Measurements from ENCODE around the gene SCN4B. TPM values are rescaled to one million over a fixed set of nuclear protein-coding genes. Genes with fewer than 3 reads are reported as not detected.

SCN4B gene
- total RNA-seq, 2 donors from 2014 or later = 0.09 to 3.3 TPM

GRCh38 chr11:118135796-118136165, 16.8 kb downstream of the SCN4B start:
- Mint-ChIP-seq H3K4me3 (no peak overlapping the region), H3K27ac (no peak overlapping the region), H3K9me3 (no peaks in the 10 kb centered on the region), H3K4me1 (no peaks in the 10 kb centered on the region), H3K36me3 (ENCODE audit: low read depth) (no peaks in the 10 kb centered on the region), H3K27me3 (peaks cover 38% of the 10 kb centered on the region)
- no peak for ATAC-seq (replicated peaks)

GRCh38 chr11:118135051-118135795, 17.4 kb downstream of the SCN4B start:
- Mint-ChIP-seq H3K27me3 (peaks cover 33% of the 10 kb centered on the region), H3K27ac (no peak overlapping the region), H3K36me3 (ENCODE audit: low read depth) (no peaks in the 10 kb centered on the region), H3K4me1 (no peaks in the 10 kb centered on the region), H3K9me3 (no peaks in the 10 kb centered on the region), H3K4me3 (no peak overlapping the region)
- ATAC-seq (replicated peaks) = no peak

DNA sequence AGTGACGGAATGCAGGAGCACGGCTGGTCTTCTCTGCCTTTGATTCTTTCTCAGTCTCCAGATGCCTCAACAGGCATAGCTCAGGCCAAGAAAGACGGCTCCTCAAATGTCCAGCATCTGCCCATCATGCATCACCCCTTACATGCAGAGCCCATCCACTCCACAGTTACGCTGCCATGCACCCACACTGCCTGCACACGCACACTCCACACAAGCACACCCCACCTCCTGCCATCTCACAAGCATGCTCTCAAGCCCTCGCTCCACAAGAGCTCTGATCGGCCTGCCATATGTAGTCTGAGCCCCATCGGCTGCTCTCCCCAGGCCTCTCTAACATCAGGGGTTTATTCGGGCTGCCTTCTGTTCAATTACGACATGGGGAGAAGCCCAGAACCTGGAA, 18.8 kb downstream of the SCN4B start:
- Mint-ChIP-seq H3K27ac (no peak overlapping the region), H3K4me3 (no peak overlapping the region), H3K4me1 (no peaks in the 10 kb centered on the region), H3K27me3 (peaks cover 30% of the 10 kb centered on the region), H3K9me3 (no peaks in the 10 kb centered on the region), H3K36me3 (ENCODE audit: low read depth) (no peaks in the 10 kb centered on the region)
- ATAC-seq (replicated peaks) = no peak

GRCh38 chr11:118132385-118133151, 20.1 kb downstream of the SCN4B start:
- Mint-ChIP-seq H3K27ac (no peak overlapping the region), H3K36me3 (ENCODE audit: low read depth) (no peaks in the 10 kb centered on the region), H3K4me1 (no peaks in the 10 kb centered on the region), H3K4me3 (no peak overlapping the region), H3K9me3 (no peaks in the 10 kb centered on the region), H3K27me3 (peaks cover 26% of the 10 kb centered on the region)
- ATAC-seq (replicated peaks) = no peak

- Mint-ChIP-seq H3K4me3 (no peak overlapping the region), H3K9me3 (no peaks in the 10 kb centered on the region), H3K27me3 (peaks cover 20% of the 10 kb centered on the region), H3K4me1 (no peaks in the 10 kb centered on the region), H3K27ac (no peak overlapping the region), H3K36me3 (ENCODE audit: low read depth) (no peaks in the 10 kb centered on the region)
- no peak for ATAC-seq (replicated peaks)
These were observed 23.0 kb downstream of the SCN4B start for GRCh38 chr11:118129471-118130172.

DNA sequence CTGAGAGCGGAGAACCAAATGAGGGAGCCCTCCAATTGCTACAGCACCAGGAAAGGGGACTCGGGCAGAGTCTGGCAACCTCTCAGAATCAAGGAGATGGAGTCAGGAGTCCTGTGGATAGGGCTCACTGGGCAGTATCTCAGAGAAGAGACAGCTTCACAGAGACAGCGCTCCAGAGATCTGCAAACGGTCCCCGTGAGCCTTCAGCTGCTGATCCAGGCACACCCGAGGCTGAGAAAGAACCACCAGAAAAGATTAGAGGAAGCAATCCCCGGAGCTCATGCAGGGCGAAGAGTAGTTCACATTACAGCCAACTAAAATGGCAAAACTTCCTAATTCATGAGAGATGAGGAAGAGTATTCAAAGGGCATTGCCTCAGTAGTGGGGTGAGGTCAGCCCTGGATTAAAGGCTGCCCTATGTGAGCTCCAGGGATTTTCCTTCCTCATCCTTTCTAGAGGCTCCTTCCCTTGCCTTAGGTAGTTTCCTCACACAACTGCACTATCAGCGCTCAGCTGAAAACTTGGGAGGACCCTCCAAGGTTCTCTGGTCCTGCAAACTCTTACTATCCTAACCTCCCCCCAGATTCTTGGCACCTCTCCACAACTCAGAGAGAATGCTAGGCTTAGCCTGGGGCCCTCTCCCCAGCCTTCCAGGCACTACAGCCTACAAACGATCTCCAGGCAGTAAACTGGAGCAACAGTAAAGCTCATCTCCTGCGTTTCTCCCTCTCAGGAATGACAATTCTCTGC, 23.7 kb downstream of the SCN4B start:
- H3K27ac Mint-ChIP-seq = no peak overlapping the region
- no peak for ATAC-seq (replicated peaks)

DNA sequence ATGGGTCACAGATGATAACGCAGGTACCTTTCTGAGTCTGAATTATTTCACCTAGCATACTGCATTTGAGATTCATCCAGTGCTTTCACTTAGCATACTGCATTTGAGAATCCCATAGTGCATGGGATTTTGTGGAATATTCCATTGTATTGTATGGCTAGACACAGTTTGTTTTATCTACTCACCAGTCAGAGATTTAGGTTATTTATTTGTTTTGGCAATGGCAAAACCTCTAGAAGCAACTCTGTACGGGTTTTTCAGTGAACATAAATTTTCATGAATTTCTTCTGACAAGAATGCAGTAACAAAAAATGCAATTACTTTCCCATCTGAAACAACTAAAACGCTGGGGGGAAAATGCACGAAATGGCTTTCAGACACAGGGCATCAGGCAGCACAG, 24.3 kb downstream of the SCN4B start:
- Mint-ChIP-seq H3K36me3 (ENCODE audit: low read depth) (no peaks in the 10 kb centered on the region), H3K4me1 (no peaks in the 10 kb centered on the region), H3K27ac (no peak overlapping the region), H3K4me3 (no peak overlapping the region), H3K9me3 (no peaks in the 10 kb centered on the region), H3K27me3 (peaks cover 11% of the 10 kb centered on the region)
- no peak for ATAC-seq (replicated peaks)

More for the DNA sequence above, 23.7 kb downstream of the SCN4B start:
- Mint-ChIP-seq H3K4me3 (no peak overlapping the region), H3K4me1 (no peaks in the 10 kb centered on the region), H3K27me3 (peaks cover 13% of the 10 kb centered on the region), H3K36me3 (ENCODE audit: low read depth) (no peaks in the 10 kb centered on the region), H3K9me3 (no peaks in the 10 kb centered on the region)

DNA sequence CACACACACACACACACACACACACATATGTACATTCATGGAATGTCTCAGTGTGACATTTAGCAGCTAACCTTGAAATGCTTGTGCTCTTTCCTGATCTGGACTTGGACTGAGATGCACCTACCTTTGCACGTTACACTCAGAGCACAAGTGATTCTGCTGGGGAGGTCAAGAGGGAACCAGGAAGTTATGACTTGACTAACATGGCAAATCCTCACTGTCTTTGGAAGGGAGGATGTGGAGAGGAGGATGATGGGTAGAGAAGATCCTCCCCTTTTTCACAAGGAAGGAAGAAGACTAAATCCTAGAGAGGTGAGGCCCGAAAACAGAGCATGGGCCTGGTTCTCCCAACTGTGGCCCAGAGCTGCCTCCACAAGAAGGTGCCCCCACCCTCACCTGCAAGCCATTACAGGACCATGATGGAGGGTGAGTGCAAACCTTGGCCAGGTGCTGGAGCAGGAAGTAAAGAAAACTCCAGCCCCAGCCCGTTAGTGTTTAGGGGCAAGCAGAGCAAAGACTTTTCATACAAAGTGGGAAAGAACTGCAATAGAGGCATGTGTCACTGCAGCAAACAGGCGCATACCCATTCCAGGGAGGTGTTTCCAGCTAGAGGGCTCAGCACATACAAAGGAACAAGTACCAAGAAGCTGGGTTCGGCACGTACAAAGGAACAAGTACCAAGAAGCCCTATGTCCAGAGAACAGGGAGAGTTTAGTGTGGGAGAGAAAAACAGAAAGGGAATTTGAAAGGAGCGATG, 26.4 kb downstream of the SCN4B start:
- H3K27me3 Mint-ChIP-seq = peaks cover 11% of the 10 kb centered on the region
- no peaks in the 10 kb centered on the region for H3K4me1 Mint-ChIP-seq
- no peak overlapping the region for H3K27ac Mint-ChIP-seq
- H3K4me3 Mint-ChIP-seq = no peak overlapping the region
- ATAC-seq (replicated peaks) = no peak
- H3K36me3 Mint-ChIP-seq (ENCODE audit: low read depth) = no peaks in the 10 kb centered on the region
- H3K9me3 Mint-ChIP-seq = no peaks in the 10 kb centered on the region

GRCh38 chr11:118124929-118125535, 27.6 kb downstream of the SCN4B start:
- ATAC-seq (replicated peaks) = no peak

GRCh38 chr11:118120793-118121192, 31.8 kb downstream of the SCN4B start:
- Mint-ChIP-seq H3K4me3 (no peak overlapping the region), H3K4me1 (no peaks in the 10 kb centered on the region), H3K9me3 (no peaks in the 10 kb centered on the region), H3K27ac (no peak overlapping the region), H3K27me3 (peaks cover 6% of the 10 kb centered on the region), H3K36me3 (ENCODE audit: low read depth) (no peaks in the 10 kb centered on the region)
- no peak for ATAC-seq (replicated peaks)

More at GRCh38 chr11:118124929-118125535, 27.6 kb downstream of the SCN4B start:
- no peaks in the 10 kb centered on the region for H3K36me3 Mint-ChIP-seq (ENCODE audit: low read depth)
- H3K27ac Mint-ChIP-seq = no peak overlapping the region
- no peaks in the 10 kb centered on the region for H3K4me1 Mint-ChIP-seq
- H3K27me3 Mint-ChIP-seq = peaks cover 8% of the 10 kb centered on the region
- H3K9me3 Mint-ChIP-seq = no peaks in the 10 kb centered on the region
- H3K4me3 Mint-ChIP-seq = no peak overlapping the region

DNA sequence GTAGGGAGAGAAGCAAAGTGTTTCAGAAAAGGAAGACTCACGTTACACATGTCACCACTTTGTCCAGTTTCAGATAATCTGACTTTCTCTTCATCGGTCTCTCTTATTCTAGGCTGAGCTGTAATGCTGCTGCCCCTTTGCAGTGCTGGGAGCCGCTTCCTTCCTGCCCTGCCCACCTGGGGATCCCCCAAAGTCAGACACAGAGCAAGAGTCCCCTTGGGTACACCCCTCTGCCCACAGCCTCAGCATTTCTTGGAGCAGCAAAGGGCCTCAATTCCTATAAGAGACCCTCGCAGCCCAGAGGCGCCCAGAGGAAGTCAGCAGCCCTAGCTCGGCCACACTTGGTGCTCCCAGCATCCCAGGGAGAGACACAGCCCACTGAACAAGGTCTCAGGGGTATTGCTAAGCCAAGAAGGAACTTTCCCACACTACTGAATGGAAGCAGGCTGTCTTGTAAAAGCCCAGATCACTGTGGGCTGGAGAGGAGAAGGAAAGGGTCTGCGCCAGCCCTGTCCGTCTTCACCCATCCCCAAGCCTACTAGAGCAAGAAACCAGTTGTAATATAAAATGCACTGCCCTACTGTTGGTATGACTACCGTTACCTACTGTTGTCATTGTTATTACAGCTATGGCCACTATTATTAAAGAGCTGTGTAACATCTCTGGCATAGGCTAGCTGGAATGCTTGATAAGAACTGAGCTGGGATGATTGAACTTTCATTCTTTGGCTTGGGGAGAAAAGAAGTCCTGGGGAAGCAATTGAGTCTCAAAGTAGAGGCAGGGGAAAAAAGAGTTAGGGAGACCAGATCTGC, 34.6 kb downstream of the SCN4B start:
- ATAC-seq (replicated peaks) = no peak
- Mint-ChIP-seq H3K27me3 (peaks cover 14% of the 10 kb centered on the region), H3K27ac (no peak overlapping the region), H3K36me3 (ENCODE audit: low read depth) (no peaks in the 10 kb centered on the region), H3K4me1 (peaks cover 7% of the 10 kb centered on the region), H3K4me3 (no peak overlapping the region), H3K9me3 (no peaks in the 10 kb centered on the region)

- peaks cover 14% of the 10 kb centered on the region for H3K27me3 Mint-ChIP-seq
- no peaks in the 10 kb centered on the region for H3K9me3 Mint-ChIP-seq
- peaks cover 7% of the 10 kb centered on the region for H3K4me1 Mint-ChIP-seq
- H3K4me3 Mint-ChIP-seq = no peak overlapping the region
- no peaks in the 10 kb centered on the region for H3K36me3 Mint-ChIP-seq (ENCODE audit: low read depth)
- no peak overlapping the region for H3K27ac Mint-ChIP-seq
- ATAC-seq (replicated peaks) = no peak
These were observed 37.6 kb downstream of the SCN4B start for GRCh38 chr11:118115048-118115447.

DNA sequence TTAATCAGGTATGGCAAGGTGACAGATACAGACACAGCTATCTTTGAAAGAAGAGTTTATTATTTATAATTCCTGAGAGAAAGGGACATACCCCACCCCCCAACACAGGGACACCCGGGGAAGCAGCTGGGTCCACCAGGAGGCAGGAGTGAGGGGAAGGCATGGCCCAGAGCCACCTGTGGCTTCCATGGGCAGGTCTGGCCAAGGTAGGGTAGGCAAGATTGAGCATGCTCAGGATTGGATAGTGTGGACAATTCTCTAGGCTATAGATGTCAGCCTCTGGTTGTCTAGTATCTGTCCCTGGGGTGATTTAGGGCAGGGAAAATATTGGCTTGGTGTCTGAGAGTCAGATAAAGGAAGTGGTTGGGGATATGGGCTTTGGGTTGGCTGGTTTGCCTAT, 38.4 kb downstream of the SCN4B start:
- Mint-ChIP-seq H3K4me3 (no peak overlapping the region), H3K36me3 (ENCODE audit: low read depth) (no peaks in the 10 kb centered on the region), H3K27me3 (peaks cover 14% of the 10 kb centered on the region), H3K4me1 (peaks cover 7% of the 10 kb centered on the region), H3K9me3 (no peaks in the 10 kb centered on the region), H3K27ac (no peak overlapping the region)
- no peak for ATAC-seq (replicated peaks)

Measured in activated T-helper 17 cell treated with anti-CD3 and anti-CD28 coated beads, Interleukin-2, amount 50 U/mL, for 72 hours (primary cell).